GM21529 (cell line): ENCODE measurements around the gene TBX2.

Experiments
- ATAC-seq: cut with Tn5 transposase; IDR thresholded peaks from one replicate; pipeline ENCODE4 v1.9.1; 2021; ENCODE audit not compliant: unreplicated experiment

Gene TBX2

DNA sequence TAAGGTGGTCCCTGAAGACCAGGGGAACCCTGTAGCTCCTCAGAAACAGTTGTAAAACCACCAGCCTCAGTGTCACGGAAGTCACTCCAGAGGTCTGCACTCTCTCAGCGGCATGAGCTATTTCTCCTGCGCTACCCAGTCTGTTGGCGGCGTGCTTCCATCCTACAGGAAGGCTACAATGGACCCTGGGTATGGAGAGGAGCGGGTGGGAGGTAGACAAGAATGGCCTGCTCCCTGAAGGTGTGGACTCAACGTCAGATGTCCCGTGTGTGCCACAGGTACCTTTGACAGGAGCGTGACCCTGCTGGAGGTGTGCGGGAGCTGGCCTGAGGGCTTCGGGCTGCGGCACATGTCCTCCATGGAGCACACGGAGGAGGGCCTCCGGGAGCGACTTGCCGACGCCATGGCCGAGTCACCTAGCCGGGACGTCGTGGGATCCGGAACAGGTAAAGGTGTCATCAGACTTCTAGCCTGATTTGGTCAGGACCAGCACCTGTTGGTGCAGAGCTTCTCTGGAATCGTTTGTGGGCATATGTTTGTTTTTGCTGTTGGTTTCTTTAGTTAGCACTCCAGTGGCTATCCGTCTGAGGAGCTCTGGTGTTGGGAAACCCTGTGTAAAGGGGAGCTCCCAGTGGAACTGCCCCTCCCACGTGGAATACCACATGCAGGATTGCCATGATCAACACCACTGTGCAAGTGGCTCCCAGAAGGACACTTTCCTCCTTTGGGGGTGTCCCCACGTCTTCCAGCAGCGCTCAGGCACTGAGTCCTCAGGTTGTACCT is 31.4 kb upstream of the TBX2 start:
- ATAC-seq = no peak

DNA sequence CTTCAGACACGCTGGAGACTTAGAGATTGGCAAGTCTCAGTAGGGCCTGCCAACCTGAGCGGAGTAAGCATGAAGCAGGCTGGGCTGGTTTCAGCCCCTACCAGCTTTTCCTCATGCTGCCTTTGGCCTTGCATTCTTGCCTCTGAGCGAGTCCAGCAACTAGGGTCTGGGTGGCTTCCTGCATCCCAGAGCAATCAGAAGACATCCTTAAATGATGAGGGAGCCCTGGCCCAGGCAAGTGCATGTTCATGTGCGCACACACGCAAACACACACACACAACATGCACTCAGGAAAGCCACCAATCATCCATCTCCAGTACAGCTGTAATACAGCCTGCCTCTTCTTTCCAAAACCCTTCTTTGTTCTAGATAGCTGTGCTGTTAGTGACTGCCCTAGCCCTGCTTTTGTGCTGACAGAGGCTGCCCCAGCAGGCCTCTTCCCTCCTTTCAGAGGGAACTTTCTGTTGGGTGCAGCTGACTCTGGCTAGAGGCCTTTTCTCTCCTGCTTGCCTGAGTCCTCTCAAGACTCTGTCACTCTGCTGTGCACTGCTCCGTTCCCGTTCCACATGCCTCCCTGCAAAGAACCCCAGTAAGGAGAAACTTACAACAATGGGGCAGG is 30.7 kb upstream of the TBX2 start:
- no peak for ATAC-seq

DNA sequence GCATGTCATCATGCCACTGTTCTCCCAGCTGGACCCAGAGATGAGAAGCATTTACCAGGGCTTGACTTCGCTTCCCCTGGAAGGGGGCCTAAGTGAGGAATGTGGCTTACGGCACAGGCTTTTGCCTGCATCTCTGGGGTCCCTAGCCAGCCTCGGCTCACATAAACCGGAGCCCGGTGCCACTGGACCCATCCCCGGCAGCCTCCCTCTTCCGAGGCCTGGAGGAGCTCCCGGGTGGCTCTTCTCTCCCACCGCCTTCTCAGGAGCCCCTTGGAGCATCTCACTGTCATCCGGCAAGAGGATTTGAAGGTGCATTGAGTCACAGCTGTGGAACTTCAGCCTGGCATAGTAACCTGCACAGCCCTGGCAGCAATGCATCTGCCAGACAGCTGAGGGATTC is 29.9 kb upstream of the TBX2 start:
- ATAC-seq = no peak

DNA sequence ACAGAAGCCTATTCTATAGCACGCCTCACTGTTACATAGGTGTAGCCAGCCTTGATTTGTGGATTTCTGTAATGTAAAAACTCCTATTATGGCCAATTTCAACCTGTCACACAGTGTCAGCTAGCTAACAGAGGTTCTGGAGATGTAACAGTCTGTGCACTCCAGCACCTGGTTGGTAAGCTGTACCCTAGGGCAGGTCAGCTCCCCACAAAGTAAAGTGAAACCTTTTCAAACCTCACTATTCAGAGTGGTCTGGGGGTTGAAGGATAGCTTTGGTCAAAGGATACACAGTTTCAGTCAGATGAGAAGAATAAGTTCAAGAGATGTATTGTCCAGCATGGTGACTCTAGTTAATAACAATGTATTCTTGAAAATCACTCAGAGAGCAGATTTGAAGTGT is 28.5 kb upstream of the TBX2 start:
- no peak for ATAC-seq

DNA sequence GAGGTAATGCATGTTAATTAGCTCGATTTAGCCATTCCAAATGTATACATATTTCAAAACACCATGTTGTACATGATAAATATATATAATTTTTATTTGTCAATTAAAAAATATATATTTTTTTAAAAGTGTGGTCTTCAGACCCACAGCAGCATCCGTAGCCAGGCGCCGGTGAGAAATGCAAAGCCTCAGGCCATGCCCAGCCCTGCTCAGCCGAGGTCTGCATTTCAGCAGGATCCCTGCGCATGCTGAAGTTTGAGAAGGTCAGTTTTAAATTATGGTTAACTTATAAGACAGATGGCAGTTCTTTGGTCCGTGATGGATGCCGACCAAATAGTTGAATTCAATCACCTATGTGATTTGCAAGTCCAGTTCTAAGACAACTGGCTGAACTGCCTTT is 28.0 kb upstream of the TBX2 start:
- no peak for ATAC-seq

DNA sequence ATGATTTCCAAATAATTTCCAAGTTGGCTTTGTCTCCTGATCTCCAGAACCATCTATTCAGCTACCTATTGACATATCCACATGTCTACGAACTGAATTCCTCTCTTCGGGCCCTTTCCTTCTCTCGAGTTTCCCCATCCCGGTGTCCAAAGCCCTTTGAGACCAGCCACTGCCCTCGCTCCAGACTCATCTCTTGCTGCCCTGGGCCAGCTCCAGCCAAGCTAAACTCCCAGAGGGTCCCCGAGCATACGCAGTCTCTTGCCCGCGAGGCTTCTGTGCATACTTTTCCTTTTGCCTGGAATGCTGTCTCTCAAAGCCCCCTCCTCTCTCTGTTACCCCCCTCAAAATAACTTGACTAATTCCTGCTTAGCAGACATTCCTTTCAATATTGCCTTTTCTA is 27.2 kb upstream of the TBX2 start:
- no peak for ATAC-seq

DNA sequence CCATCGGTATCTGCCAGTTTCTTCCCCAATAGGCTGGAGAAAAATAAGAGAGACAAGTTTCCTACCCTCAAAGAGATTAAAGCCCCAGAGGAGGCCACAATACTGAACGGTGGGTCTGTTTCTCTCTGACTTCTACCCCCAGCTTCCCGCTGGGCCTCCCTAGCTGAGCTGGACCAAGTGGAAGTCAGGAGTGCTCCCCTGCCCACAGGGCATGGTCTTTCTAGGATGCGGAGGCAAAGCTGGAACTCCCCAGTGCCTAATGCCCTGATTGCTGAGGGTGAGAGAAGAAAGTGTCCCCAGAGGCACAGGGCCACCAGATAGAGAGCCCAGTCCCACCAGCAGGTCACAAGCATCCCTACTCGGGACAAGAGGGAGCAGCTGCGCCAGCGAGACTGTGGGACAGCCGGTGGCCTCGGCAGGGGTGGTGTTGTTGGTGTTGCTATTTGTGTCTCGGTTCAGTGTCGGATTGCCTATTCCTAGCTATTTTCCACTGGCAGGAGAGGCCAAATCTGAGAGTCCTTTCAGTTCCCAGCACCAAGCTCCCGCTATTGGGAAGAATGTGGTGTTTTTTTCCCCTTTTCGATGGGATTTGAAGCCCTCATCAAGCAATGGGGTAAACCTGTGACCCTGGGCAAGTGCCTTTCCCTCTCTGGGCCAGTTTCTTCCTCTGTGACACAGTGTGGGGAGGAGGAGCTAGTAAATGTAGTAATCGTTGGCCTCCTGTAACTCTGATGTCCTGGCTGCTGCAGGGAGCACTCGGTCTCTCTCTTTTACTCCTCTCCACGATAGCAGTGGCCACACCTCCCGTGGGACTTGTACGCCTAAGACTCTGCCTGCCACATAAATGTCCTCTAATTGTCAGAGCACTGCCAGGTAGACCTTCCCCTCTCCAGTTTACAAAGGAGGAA is 22.5 kb upstream of the TBX2 start:
- ATAC-seq = no peak

DNA sequence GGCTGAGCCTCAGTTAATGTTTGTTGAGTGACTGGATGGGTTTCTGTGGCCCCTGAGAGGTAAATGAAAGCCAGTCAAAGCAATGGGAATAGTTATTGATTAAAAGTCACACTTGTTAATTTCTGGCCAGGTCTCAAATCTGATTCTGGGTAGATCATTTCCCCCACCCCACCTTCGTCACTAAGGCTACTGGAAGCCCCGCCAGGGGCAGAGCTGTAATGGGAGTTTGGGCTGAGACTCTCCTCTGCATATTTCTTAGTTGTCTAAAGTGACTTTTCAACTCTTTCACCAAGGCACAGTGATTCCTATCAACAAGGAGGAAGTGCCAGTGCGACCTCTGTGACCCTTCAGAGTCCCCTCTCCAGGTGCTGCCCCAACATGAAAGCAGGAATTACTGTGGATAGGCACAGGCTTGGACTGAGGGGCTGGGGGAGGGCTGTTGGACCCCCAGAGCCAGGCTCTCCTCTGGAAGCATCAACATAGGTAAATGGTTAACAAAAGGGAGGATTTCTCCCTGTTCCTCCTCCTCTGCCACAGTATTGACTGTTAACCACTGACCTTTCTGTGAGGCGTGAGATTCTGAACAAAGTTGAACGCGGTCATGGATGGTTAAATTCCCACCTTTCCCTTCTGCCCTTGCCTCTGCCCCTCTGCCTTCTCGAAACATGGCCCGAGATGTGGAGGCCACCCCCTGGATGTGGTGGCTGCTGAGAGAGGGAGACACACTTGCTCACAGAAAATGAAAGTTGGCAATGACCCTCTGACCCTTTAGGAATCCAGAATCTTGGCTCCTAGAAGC is 20.8 kb upstream of the TBX2 start:
- ATAC-seq = no peak

DNA sequence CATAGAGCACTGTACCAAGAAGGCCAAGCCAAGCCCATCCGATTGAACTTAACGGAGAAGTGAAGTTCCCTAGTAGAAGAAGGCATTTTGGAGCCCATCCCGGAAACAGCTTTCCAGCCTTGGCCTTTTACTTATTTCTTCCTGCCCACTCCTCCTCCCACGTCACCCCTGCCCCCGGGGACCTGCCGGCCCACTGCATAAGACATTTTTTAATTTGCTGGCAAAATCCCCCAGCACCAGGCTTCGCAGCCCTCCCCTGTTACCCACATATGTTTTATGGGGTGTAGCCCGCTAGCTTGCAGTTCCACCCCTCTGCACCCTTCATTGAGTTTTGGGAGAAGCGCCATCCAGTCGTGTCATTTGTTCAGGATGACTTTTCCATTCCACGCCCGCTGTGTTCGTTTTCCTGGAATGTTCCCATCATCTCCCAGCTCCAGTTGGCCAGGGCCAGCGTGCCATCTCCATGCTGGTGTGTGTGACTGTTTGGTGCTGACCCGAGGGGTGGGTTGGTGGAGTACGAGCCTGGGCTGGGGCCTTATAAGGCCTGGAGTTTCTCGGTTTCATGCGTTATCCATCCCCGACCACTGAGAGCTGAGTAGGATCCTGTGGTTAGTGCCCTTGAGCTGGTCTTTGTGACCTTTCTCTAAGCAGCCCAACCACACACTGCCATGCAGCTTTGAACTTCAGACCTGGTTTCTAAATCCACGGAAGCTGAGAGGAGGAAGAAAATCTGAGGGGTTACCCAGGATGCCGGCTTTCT is 20.0 kb upstream of the TBX2 start:
- no peak for ATAC-seq

DNA sequence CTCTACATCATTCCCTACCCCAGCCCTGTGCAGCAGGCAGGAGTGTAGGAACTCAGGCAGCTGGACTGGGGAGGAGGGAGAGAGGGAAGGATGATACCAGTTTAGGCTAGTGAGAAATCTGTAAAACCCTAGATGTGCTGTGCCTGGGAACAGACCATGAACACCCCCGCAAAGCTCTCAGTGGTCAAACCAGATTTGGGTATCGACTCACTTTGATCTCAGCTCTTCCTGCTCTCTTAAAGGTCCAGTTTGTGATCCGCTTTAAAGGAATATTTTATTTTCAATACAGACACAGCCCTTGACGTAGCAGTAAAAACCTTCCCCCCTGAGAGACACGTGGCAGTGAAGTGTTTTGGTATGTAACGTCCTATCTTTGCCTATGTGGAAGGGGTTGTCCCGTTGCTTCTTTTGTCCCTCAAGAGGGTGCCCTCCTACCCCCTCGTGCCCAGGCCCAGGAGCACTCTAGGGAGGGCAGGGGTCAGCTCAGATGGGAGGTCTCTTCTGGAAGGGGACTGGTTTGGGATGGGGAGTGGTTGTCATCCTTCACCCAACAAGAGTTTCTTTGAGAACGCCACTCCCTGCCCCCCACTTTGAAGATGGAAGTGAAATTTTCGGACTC is 19.3 kb upstream of the TBX2 start:
- no peak for ATAC-seq

DNA sequence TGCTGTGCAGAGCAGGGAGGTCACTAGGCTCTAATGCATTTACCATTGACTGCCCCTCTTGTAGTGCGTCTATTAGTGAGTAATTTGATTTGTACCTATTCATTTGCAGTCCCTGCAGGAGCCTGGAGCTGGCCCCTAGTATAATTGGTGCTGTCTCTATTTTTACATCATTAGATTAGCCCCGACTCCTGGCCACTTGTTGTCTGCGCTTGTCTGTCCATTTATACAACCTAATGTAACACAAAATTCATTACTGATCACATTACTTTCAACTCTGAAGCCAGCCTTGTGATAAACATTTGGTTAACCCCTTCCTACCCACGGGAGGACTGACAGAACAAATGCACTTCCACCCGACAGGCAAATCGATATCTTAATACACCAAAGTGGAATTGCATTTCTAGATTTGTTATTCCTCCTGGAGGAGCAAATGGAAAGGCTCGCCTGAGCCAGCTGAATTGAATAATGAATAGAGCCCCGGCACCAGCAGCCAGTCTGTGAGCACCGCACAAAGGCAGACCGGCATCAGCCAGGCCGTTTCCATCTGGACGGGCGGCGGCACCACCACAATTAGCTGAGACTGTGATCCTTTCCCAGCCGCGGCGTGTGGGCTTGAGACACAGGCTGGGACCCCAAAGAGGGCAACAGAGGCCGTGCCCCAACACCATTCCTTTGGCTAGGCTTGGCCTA is 18.7 kb upstream of the TBX2 start:
- no peak for ATAC-seq

DNA sequence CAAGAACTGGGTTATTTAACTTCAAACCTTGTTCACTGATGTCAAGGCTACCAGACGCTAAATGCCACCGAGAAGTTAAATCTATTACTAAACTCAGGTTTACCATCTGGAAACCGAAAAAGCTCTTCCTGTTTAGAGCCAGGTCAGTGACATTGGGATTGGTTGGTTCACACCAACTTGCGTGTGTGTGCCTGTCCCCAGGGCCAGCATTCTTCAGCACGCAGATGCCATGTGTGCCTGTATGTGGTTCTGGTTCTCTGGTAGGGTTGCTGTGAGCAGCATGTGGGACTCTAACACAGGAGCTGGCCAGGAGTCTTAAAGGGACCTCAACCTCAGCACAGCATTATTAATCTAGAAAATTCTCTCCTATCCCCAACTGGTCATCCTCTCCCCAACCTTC is 18.1 kb upstream of the TBX2 start:
- ATAC-seq = no peak

DNA sequence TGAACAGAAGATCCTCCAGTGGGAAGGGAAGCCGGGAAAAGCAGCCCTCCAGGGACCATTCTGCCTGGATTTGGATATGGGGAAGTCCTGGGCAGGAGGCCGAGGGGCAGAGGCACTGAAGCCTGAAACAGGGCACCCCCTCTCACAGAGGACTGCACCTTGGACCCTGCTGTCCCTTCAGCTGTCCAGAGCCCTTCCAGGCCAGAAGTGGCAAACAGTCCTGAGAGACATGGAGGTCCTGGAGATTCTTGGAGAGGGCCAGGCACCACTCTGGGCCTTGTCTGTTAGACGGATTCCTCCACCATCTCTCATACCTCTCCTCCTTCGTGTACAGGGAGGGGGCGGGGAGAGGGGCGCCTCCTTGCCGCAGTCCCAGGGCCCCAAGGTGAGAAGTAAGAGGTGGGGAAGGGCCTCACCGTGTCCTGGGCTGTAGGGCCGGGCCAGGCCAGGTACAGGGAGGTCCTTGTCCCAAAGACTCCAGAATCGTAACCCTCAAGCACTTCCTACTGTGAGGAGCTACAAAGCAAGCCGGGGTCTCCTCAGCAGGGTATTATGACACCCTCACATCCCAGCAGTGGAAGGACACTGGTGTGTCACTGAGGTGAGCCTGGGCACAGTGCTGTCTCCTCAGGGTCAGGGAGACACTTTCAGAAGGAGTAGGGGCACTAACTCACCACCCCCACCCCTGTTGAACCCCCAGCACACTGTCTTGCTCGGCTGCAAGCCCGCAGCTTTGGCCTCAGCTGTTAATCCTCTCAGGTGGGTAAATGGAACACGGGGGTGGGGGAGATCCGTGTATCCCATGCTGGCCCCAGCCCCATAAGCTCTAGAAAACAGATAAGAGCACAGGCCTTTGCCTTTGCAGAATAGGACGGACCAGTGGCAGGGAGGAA is 16.6 kb upstream of the TBX2 start:
- no peak for ATAC-seq

DNA sequence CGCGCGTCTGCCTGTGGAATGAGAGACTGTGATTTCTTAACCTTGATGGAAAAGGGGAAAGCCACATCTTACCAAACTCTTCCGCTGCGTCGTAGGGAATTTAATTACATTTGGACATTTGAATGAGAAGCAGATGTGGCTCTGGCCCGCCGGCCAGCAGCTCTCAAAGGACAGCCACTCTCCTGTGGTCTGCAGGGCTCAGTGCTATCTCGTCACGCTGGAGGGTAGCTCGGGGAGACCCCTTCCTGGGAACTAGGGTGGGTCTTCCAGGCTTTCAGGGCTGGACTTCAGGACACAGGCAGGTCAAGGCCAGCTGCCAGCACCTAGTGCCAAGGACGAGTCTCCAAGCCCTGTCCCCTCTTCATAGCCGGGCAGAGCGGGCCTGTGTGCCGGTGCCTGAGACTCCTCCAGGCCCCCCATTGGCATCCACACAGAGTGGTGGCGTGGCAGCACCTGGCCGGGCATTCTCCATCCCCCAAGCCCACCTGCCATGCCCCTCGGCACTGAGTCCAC is 15.9 kb upstream of the TBX2 start:
- ATAC-seq = no peak

DNA sequence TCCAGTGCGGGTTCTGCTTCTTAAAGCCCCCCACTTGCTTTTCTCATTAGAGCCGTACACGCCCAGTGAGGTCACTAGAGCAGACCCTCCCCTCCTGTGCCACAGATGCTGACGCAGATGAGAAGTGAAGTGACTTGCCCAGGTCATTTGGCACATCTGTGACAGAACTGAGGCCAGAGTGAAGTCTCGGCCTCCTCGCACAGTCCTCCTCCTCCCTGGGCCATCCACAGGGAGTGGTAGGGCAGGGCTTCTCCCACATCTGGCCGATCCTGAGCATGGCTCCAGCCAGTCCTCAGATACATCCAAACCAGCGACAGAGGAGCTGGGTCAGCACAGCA is 15.3 kb upstream of the TBX2 start:
- no peak for ATAC-seq

DNA sequence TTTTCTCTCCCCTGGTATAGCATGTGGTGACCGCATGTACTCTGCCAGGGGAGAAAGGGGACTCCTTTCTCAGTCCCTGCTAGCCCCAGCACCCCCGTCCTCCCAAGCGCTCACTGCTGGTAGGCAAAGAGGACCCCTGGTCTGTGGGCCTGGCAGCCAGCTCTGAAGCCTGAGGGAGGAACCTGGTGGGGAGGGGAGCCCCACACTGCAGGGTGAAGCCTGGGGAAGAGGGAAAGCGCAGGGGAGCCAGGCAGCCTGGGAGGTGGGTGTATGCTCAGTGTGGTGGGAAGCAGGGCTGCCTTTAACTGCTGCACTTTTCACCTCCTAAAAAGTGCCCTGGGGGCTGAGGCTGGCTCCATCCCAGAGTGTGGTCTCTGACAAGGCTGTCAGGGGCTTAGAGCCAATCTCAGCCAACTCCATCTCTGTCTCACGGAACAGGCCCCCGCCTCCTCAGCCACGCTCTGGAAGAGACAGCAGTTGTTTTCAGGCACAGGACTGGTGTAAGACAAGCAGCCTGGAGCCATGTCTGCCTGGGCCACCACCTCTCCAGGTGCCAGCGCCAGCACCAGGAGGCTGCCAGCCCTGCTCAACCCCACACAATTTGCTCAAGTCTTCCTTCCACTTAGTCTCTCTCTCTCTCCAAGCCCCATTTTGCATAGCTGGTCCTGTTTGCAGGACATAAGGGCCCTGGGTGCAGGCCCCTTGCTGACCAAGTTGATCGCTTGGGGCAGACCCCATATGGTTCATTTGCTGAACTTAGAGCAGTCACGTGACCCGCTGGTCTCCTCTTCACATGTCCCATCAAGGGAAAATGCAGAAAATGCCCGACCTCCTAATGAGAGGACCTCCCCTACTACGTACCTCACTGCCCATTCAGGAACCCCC is 14.7 kb upstream of the TBX2 start:
- ATAC-seq = no peak

DNA sequence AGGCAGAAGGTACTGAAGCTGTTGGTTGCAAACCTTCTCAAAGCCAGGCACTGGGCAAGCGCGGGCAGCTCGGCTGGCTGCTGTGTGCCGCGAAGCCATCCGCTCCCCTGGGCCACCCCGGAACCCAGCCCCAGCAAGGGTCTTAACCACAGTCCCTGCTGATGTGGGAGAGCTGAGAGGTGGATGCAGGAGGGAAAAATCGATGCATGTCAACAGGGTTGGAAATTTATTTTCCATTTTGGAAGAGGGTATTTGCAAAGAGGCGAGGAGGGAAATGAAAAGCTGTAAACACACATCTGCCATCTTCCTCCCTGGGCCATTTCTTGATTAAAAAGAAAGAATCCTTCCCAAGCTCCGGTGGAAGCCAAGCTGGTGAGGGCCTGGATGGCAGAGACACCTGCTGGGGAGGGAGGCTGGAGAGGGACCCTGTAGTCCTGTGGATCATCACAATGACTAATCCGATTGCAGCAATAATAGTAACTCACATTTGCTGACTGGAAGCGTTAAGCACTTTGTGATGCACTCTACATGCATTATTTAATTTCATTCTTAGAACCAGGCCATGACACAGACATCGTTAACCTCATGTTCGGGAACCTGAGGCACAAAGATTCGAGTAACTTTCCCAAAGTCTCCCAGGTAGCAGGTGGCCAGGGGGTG is 13.9 kb upstream of the TBX2 start:
- ATAC-seq = no peak
